Sigmoid colon (tissue), 4 donors: ENCODE results near the gene EHD3.

ENCODE experiments used
- EP300 ChIP-seq, 4 donors: sonication (generic); formaldehyde crosslinking; IDR thresholded peaks; one replicate each; pipeline ENCODE4 v1.6.1; 2017; ENCODE audit warnings: antibody characterized with exemption in 4 of 4
- POLR2A ChIP-seq, 2 donors: fragments of 450-650 bp; IDR thresholded peaks; one replicate each; pipeline ENCODE4 v1.6.1; 2016; ENCODE audit warnings: antibody characterized with exemption in 2 of 2, mild to moderate bottlenecking in 2 of 2, moderate library complexity in 2 of 2
- POLR2AphosphoS5 ChIP-seq, 4 donors: sonication (generic); formaldehyde crosslinking; IDR thresholded peaks; one replicate each; pipeline ENCODE4 v1.6.1; 2017; ENCODE audit warnings: antibody characterized with exemption in 4 of 4
- TF ChIP-seq, protein P1 (sequence below), 4 experiments: fragments of 450-650 bp in 3 of 4; fragments of 200-600 bp in 1 of 4; IDR thresholded peaks; one replicate each; pipeline ENCODE4 v1.5.1; 2016 to 2019; ENCODE audit warnings: antibody characterized with exemption in 4 of 4, mild to moderate bottlenecking in 3 of 4, moderate library complexity in 2 of 4

DNA sequence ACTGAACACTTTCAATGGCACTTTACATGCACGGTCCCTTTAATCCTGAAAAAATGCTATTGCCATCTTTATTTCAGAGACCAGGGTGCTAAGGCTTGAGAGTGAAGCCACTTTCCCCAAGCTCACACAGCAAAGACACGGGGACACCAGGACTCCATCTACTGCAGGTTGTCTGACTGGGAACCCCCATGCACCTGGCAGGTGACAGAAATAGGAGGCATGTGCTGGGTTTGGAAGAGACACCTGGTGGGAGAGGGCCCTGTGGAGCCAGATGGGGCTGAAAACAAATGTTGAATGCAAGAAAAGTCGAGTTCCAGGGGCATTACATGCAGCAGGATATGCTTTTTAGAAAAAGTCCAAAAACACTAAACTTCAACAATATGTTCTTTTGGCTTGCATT lies 5.2 kb upstream of the EHD3 start:
- TF ChIP-seq EP300 (IDR thresholded peaks at IDR 0.05), result no peak
- no peak for TF ChIP-seq POLR2A (IDR thresholded peaks at IDR 0.05)
- TF ChIP-seq, protein P1, sequence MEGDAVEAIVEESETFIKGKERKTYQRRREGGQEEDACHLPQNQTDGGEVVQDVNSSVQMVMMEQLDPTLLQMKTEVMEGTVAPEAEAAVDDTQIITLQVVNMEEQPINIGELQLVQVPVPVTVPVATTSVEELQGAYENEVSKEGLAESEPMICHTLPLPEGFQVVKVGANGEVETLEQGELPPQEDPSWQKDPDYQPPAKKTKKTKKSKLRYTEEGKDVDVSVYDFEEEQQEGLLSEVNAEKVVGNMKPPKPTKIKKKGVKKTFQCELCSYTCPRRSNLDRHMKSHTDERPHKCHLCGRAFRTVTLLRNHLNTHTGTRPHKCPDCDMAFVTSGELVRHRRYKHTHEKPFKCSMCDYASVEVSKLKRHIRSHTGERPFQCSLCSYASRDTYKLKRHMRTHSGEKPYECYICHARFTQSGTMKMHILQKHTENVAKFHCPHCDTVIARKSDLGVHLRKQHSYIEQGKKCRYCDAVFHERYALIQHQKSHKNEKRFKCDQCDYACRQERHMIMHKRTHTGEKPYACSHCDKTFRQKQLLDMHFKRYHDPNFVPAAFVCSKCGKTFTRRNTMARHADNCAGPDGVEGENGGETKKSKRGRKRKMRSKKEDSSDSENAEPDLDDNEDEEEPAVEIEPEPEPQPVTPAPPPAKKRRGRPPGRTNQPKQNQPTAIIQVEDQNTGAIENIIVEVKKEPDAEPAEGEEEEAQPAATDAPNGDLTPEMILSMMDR (IDR thresholded peaks at IDR 0.05), result no peak
- TF ChIP-seq POLR2AphosphoS5 (IDR thresholded peaks at IDR 0.05), result no peak
